Renal cortex interstitium (tissue), 11 donors: ENCODE results near the gene TLE3. TPM values are rescaled to one million over a fixed set of nuclear protein-coding genes. Genes with fewer than 3 reads are reported as not detected.

ENCODE experiments used
- DNase-seq, 11 donors: peaks; one replicate each; pipeline ENCODE4 v3.0.0-alpha.2; 2013; ENCODE audit warnings: low read depth in 9 of 11, low spot score in 4 of 11; ENCODE audit errors: extremely low read depth in 1 of 11
- polyA plus RNA-seq, 3 donors: library from polyadenylated mRNA; unstranded; fragments of 120-200 nt; gene quantifications; one replicate each; pipeline ENCODE4 v1.2.1, GENCODE V29; 2013; ENCODE audit not compliant: insufficient read length in 3 of 3

TLE3 gene
- polyA plus RNA-seq, 3 donors: 36.3 to 54.4 (median 41.8) TPM

DNA sequence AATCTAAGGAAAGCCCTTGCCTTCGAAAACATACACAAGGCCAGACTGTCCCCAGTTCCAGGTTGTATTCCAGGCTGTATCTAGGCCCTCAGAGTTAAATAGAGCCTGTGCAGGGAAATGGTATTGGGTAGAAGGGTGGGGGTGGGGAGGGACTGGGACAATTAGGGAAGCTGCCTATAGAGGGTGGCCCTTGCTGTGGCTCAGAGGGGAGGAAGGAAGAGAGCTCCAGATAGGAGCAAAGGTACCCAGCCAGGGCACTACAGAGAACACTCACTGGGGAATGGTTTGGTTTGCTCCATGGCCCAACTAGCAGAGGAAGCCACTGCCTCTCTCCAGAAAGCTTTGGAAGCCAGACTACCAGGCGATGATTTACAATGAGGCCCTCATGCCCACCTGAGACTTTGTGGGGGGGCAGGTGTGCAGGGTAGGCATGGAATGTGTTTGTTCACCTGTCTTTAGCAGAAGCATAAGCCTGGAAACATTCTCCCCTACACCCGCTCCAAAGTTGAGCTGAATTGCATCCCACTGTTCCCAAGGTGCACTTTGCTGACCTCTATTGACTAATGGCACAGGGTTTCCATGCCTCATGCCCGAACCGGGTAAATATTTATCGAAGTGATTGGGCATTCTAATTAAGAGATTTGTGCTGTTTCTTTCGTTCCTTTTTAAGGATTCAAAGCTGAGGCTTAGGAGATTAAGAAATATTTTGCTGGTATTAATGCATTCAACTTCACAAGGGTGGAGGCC is 6.3 kb upstream of the TLE3 start:
- no peak for DNase-seq

DNA sequence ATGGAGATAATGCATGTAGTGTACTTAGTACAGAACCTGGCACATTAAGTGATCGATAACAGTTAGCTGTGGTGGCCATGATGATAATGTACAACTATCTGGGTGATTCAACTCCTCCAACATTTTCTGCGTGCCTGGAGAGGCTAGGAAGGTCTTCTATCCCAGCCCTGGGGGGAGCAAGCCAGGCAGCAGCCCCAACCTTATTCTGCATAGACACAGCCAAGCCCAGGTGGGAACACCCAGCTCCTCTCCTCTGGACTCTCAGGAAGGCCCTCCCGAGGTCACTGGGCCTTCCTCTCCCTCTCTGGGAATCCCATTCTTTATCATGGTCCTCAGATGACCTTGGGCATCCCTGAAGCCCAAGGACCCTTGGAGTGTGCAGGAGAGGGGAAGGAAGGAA is 5.1 kb upstream of the TLE3 start:
- no peak for DNase-seq

DNA sequence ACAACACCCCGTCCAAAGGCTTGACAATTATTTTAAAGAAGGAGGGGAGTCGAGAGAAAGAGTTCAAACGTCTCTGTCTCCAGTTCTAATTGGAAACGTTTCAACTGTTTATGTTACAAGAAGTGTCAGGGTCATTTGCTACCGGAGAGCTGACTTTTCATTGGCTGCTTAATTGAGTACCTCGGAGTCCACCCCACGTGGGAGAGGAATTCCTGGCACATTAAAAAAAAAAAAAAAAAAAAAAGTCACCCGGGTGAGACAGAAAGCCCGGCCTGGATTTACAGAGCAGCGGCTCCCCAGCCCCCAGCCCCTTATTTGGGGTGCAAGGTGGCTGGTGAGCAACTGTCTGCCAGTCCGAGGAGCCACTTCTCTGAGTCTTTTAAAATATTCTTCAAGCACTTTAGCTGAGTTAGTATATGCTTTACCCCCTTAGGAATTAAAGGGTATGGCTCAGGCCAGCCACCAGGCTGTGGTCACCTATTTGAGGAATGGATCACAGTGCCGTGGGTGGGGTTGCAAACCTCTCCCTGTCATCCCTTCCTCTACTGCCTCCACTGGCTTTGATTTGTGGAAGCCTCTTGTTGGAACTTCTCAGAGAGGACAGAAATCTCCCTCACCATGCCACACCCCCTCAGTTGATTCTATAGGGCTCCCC is 3.9 kb upstream of the TLE3 start:
- DNase-seq: peak; percentile 88 to 97 (median 94)

DNA sequence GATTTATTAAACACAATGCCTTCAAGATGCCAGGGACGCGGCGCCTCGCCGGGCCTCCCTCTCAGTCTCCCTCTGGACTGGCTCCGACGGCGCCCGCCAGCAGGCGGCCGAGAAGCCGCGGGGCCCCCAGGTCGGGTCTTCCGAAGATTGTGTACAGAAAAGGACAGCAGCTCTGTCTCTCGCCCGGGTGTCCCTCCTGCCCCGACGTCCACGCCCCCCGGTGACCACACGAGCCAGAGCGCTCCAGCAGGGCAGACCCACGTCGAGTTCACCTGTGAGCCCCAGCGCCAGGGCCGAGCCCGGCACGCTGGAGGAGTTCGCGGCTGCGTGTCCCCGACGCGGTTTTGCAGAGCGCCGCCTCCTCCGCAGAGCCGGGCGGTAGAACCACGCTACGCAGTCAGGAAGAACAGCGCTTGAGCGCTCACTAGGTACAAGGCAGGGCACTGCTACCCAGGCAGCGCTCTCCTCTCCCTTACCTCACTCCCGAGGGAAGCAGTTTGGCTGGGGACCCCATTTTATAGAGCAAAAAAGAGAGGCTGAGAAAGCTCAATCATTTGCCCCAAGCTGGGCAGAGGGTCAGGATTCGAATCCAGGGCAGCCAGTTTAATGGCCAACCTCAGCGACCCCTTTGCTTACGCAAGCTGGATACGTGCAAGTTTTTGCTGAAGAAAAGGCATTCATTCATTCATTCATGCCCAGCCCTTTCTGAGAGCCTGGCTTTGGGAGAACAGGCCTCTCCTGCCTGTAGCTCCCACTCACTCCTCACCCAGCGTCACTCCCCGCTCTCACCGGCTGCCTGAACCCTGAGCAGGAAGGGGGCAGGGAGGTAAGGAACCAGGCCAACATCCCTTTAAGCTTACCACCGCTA is 3.0 kb upstream of the TLE3 start:
- DNase-seq: peak in 1 of 11 donors; percentile 67

DNA sequence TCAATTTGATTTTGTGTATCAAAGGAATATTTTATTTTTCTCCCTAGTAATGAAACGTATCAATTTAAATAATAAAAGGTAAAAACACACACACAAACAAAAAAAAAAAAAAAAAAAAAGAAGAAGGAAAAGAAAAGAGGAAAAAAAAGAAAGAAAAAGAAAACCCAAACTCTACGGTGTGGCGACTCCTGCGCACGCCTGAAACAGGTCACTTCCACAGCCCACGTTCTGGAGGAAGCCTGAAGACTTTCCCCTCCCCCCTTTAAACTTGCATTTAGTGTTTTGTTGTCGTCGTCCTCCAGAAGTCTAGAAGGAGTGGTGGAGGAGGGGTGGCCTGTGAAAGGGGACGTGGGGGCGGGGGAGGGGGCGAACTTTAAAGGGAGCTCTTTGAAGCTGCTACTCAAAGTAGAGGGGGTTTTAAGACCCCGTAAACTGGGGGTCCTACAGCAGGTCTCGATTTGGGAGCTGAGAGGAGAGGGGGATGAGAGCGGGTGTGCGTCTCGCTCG is 2.3 kb upstream of the TLE3 start:
- no peak for DNase-seq

DNA sequence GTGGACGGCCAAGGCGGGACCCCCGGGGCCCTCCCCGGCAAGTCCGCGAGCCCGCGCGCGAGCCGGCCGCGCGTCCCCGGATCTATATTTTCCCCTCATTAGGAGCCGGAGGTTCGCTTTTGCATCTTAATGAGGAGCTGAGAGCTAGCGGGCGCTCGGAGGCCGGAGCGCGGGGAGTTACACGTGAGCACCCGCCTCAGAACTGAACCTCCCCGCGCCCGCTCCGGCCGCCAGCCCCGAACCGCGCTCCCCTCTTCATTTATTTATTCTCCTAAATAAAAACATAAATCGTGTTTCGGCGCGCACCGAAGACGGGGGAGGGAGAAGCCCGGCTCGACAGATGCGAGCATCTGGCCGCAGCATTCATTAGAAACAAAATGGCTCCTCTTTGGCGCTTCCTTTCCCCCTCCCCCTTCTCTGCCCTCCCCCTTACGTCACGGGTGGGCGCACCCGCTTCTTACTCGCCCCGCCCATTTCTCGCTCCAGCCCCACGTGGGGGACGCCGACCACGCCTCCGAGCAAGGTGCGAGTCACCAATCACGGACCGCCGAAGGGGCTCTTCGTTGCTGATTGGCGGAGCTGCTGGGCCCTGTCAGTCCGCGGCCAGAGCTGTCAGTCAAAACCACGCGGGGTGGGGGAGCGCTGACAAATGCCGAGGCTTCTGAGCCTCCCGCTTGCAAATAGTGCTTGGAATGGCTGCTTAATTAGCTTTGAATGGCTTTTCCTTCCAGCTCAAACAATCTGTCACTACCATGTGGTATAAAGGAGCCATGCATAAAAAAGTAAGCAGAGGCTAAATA is 1.6 kb upstream of the TLE3 start:
- peak; percentile 96 to 100 (median 97) for DNase-seq

DNA sequence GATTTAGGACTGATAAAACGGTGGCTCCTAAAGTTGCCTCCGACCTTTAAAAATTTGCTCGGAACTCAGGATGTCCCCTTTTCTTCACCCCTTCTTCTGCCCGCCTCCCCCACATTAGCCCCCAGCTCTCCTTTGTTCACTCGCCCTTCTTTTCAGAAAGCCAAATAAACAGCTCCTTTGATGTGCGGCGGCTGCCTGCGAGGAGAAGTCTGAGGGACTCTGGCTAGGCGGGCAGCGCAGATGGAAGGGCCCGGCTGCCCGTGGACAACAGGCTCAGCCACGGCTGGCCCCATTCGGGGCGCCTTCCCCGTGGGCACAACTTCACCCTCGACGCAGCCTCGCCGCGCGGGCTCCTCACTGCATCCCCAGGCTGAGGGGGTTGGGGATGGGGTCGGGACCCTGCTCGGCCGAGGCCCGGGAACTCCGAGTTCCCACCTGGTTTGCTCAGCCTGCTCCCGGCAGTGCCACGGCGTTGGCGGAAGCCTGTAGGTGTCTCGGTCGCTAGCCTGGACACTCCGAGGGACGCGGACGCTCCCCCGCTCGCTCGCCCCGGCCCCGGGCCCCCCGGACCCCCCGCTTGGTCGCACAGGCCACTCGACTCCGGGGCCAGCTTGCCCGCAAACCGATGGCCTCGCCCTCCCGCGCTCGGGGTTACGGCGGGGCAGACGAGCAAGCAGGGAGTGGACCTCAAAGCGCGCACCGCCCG is 897 bp upstream of the TLE3 start:
- peak in 3 of 11 donors; percentile 63 to 75 (median 69) for DNase-seq

DNA sequence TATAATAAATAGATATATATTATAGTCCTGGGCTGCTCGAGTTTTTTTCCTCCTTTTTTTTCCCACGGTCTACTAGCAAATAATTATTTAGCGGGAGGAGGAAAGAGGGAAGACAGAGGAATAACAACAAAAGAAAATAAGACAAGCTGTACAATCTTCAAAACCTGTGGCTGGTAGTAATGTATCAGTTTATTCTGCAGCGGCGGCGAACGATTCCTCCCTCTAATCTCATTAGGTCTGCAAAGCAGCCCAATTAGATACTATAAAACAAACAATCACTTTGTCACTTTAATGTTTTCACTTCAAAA is 390 bp upstream of the TLE3 start:
- DNase-seq: no peak

DNA sequence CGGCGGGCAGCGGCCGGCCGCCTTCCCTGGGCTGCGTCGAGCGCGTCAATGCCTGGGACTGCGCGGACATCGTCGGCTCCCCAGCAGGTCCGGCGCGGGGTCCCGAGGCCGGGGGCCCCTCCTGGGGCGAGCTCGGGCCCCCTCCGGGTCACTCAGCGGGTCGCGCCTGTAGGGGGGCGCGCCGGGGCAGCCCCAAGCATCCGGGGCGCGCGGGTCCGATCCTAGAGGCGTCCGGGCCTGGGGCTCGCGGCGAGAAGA is 725 bp downstream of the TLE3 start:
- DNase-seq: no peak

DNA sequence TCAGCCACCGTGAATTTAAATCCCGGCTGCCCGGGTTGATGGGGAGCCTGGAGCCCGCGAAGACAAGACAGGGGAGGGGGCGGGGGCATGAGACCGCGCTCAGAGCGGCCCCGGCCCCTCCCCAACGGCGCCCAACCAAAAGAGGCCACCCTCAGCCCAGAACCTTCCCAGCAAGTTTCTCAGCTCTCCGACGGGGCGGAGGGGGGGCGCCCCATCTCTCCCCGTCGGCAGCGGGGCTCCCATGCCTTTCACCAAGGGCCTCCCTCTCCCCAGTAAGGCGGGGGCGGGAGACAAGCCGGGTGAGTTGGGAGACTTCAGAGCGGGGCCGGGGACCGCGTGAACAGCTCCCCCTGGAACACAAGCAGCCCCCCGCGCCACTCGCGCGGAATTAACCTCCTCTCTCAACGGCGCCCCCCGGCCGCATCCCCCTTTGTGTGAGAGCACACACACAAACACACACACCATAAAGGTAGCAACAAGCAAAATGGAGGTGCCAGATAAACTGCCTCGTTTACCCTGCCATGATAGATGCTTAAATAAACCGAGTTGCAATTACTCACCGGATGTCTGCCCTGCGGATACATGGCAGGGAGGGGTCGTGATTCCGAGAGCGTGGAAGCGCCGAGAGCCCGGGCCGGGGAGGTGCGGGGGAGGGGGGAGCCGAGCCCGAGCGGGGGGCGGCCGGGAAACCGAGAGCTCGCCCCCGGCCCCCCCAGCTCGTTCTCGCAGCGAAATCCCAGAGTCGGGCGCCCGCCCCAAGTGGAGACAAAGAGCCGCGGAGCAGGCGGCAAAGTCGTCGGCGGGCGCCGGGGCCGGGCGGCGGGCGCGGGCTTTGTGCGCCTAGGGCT is 1.3 kb downstream of the TLE3 start:
- no peak for DNase-seq

DNA sequence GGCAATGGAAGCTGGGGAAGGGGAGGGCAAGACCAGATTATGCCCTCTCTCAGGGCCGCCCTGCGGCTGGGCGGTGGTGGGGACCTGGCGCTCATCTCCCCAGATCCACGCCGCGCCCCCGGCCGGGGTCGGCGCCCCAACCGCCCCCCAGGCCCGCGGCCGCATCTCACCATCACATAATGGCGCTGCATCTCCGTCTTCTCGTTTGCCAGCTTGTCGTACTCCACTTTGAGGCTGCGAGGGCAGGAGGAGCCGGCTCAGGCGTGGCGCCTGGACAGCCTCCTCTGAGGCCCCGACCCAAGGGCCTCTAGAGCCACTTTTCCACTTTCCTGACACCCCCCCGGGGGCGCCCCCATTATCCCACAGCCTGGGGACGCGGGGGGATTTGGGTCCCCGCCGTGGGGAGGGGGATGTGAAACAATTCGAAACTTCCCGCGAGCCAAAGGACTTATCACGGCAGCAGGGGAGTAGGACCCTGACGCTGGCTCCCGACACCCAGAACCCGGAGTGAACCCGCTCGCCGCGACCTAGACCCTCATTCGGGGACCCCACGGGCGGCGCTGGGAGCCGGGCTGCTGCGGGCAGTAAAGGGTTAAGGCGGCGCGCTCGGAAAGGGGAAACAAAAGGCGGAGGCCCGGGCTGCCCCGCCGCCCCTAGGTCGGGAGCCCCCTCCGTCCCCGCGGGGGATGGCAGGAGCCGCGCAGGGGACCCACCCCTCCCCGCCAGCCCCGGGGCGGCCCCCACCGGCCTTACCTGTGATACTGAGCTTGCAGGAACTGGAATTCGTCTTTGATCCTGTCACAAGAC is 2.1 kb downstream of the TLE3 start:
- DNase-seq: no peak

DNA sequence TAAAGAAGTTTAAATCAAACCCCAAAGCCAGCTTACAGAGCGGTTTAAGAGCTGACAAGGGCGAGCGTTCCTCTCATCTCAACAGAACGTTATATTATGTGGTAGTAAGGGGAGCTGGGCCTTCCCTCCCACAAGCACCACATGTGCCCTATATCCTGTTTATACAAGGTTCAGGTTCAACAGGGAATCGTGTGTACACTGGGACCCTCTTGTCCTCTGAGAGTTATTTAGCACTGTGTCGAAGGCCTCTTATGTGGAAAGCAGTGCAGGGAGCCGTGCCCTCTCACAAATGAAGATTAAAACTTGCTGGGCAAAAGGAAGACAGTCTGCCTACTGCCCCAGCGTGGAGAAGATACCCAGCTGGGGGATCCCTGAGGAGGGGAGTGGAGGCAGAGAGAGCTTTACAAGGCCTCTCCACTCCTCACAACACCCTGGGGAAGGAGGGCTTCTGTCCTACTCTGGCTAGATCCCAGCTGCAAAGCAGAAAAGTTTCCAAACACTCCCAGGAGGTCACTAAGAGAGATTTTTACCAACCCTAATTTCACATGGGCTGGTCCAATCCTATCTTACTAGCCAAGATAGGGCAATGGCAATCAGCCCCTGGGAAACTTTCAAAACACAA is 2.9 kb downstream of the TLE3 start:
- DNase-seq: no peak

DNA sequence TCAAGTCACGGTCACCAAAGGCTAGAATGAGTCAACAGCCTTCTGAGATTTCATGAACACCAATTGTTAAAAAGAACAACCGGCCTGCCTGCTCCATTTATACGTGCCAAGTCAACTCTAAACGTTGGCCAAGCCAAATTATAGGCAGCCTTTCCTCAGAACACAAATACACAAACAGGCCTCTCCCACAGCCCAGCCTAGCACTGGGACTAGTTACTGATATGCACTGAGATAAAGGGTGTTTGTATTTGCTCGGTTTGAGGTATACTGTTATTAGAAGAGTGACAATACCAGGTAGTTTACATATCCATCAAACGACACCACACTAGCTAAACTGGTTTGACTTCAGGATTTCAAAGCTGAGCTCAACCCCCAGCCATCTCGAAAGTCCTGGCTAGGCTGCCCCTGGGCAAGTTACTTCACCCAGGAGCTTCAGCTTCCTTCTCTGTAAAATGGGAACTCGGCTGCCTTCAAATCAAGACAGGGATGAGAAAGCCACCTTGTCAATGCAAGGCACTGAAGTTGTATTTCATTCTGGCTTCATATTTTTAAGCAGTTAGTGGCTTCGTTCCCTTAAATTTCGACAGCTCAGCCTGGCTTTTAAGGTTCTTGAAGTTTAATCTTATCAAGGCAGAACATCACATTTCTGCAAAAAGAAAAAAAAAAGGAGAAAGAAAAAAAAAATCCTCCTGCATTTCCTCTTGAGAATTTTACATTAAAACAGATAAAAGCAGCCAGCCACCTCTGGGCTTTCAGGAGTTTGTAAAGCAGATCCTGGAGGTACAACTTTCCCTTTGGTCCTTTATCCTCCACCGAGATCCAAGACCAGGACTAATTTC is 4.0 kb downstream of the TLE3 start:
- DNase-seq: no peak

DNA sequence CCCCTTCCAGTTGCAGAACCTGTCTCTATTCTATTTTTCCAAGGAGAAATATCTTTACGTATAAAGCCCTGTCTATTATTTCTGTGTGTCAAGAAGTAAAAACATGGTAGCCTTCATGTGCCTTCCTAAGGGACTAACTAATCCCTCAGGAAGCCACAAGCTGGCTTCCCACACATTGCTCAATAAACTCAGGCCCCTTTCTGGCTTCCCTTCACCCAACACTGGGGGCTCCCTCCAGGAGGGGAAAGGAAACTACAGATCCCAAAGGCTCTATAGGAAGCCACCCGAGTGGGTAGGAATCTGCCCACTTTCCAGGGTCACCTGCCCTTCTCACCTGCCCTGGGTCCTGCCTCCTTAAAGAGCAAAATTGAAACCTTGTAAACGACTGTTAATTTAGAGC is 4.6 kb downstream of the TLE3 start:
- DNase-seq: no peak

DNA sequence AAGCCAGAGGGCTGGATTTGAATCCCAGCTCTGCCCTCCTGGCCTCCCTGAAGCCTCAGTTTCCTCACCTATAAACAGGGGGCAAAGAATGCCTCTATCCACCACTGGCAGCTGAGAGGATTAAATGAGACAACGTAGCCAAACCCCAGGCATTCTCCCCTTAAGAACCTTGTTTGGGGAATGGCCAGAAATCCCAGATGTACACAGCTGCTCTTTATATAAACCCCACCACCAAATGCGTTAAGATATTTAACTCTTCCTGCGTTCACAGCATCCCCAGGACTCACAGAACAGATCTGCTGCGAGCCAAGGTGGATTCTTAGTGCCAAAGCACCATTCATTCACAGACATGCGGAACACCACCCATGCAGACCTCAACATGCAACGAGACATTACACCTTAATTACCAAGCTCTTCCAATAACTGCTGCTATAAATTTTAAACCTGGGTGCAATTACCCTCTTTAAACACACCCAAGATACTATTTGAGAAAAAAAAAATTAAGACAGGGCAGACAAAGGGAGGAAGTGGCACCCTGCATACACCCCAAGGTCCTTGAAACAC is 5.2 kb downstream of the TLE3 start:
- no peak for DNase-seq
